Testis (tissue), 3 donors: ENCODE results near the gene H2BK1. TPM values are rescaled to one million over a fixed set of nuclear protein-coding genes. Genes with fewer than 3 reads are reported as not detected.

ENCODE experiments used
- DNase-seq: peaks from one replicate; pipeline ENCODE4 v3.0.0-alpha.2; 2019
- H3K27ac ChIP-seq, 2 donors: fragments of 200-600 bp; sonication (generic); one replicate each; pipeline ENCODE4 v1.5.1; 2019
- H3K27me3 ChIP-seq: fragments of 200-600 bp; sonication (generic); one replicate; pipeline ENCODE4 v1.5.1; 2019
- H3K36me3 ChIP-seq: fragments of 200-600 bp; sonication (generic); one replicate; pipeline ENCODE4 v1.5.1; 2017; ENCODE audit warnings: low read depth; ENCODE audit errors: missing control alignments
- H3K4me1 ChIP-seq: fragments of 200-600 bp; sonication (generic); one replicate; pipeline ENCODE4 v1.5.1; 2019
- H3K4me3 ChIP-seq, 2 donors: fragments of 200-600 bp; sonication (generic); one replicate each; pipeline ENCODE4 v1.5.1; 2017 to 2019
- H3K9me3 ChIP-seq: fragments of 200-600 bp; sonication (generic); one replicate; pipeline ENCODE4 v1.5.1; 2017
- POLR2A ChIP-seq: fragments of 450-650 bp; IDR thresholded peaks from one replicate; pipeline ENCODE4 v1.6.1; 2017; ENCODE audit warnings: antibody characterized with exemption, mild to moderate bottlenecking, moderate library complexity
- WGBS, 2 donors: methylation state at CpG; one replicate each; pipeline ENCODE4 v1.1.5; 2018; 5-methylcytosine and 5-hydroxymethylcytosine counted together
- intact Hi-C: fragments of 100-400 bp; cut with DNase I; formaldehyde crosslinking; loops from one replicate; pipeline ENCODE4 v1.15.1; 2023; ENCODE audit warnings: low total_unique reads
- polyA plus RNA-seq: library from polyadenylated mRNA; stranded (reverse); fragments of 350-450 nt; fragmentation: Illumina TruSeq; extraction: RNeasy Lipid Tissue Mini Kit (QIAGEN cat#74804); gene quantifications from one replicate; pipeline ENCODE4 v1.2.3, GENCODE V29; 2014; ENCODE audit warnings: low read depth, low replicate concordance; ENCODE audit not compliant: insufficient read depth
- total RNA-seq, 2 donors: library from RNA; depleted of rRNA; stranded (reverse); fragments of >200 nt; gene quantifications; one replicate each; pipeline ENCODE4 v1.2.3, GENCODE V29; 2016
- TF ChIP-seq, protein P1 (sequence below), 3 experiments: fragments of 450-650 bp in 2 of 3; fragments of 200-600 bp in 1 of 3; sonication (generic) in 1 of 3; IDR thresholded peaks; one replicate each; pipeline ENCODE4 v1.5.1; 2016 to 2019; ENCODE audit warnings: antibody characterized with exemption in 3 of 3, mild to moderate bottlenecking in 2 of 3, moderate library complexity in 1 of 3

The H2BK1 gene
- total and polyA plus RNA-seq, 3 donors from 2014 or later: not detected

DNA sequence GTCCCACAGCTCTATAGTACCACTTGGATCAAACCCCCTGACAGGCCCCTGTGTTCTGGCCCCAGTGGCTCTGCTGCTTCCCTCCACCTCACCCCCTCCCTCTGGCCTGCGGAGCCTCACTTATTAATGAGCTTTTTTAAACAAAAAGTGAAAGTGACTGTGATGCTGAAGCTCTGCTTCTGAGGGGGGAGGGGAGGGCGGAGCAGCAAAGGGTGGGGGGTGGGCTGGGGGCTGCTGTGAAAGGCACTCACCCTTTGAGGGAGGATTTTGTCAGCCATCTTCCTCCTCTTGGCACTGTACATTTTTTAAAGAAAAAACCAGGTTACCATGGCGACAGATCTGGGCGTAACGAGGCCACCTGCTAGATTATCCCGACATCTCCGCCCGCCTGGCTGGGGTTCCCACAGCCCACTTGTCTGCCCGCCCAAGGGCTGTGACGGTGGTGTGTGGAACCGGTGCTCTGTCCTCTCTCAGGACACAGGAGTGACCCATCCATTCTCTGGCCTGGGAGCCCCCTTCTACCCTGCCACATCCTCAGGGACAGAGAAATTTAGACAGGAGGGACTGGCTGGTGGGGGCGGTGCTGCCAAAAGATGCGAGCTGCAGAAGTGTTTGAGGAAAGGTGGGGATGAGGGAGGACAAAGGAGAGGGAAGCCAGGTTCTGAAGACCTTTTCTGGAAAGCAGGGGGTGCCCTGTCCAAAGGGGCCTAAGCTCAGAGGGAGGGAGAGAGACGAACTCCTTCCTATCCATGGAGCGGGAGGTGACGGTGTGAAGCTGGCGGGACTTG is 33.3 kb upstream of the H2BK1 start:
- Histone ChIP-seq H3K27me3 (no peaks in the 10 kb centered on the region), H3K4me3 (no peak overlapping the region), H3K27ac (no peak overlapping the region), H3K4me1 (peaks cover 28% of the 10 kb centered on the region), H3K36me3 (no peaks in the 10 kb centered on the region), H3K9me3 (no peaks in the 10 kb centered on the region)
- no peak for DNase-seq
- TF ChIP-seq POLR2A: no peak
- TF ChIP-seq, protein P1, sequence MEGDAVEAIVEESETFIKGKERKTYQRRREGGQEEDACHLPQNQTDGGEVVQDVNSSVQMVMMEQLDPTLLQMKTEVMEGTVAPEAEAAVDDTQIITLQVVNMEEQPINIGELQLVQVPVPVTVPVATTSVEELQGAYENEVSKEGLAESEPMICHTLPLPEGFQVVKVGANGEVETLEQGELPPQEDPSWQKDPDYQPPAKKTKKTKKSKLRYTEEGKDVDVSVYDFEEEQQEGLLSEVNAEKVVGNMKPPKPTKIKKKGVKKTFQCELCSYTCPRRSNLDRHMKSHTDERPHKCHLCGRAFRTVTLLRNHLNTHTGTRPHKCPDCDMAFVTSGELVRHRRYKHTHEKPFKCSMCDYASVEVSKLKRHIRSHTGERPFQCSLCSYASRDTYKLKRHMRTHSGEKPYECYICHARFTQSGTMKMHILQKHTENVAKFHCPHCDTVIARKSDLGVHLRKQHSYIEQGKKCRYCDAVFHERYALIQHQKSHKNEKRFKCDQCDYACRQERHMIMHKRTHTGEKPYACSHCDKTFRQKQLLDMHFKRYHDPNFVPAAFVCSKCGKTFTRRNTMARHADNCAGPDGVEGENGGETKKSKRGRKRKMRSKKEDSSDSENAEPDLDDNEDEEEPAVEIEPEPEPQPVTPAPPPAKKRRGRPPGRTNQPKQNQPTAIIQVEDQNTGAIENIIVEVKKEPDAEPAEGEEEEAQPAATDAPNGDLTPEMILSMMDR (IDR thresholded peaks at IDR 0.05): no peak
- 54 to 69% methylated on average over 17 of the region's 17 CpGs for WGBS, 2 donors
- intact Hi-C loops: no loop called here

DNA sequence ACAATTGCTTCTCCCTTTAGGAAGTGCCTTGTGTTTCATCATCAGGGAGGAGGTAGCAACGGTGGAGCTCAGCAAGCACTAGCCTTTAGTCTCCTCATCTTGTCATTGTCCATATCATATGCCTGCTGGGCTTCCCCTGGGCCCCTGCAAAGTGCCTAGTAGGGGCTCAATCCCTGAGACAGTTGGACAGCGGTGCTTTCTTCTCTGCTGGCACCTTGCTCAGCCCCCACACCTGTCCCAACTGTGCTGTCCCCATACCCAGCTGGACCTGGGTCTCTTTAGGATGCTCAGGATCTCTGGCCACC is 32.7 kb upstream of the H2BK1 start:
- H3K4me3 ChIP-seq: no peak overlapping the region
- no peak overlapping the region for H3K27ac ChIP-seq
- 60 to 62% methylated on average over 2 of the region's 2 CpGs for WGBS, 2 donors
- no peaks in the 10 kb centered on the region for H3K36me3 ChIP-seq
- no peak for TF ChIP-seq POLR2A
- TF ChIP-seq, protein P1 (IDR thresholded peaks at IDR 0.05): no peak
- DNase-seq: no peak
- no peaks in the 10 kb centered on the region for H3K27me3 ChIP-seq
- intact Hi-C loops: no loop called here
- no peaks in the 10 kb centered on the region for H3K9me3 ChIP-seq
- peaks cover 28% of the 10 kb centered on the region for H3K4me1 ChIP-seq

DNA sequence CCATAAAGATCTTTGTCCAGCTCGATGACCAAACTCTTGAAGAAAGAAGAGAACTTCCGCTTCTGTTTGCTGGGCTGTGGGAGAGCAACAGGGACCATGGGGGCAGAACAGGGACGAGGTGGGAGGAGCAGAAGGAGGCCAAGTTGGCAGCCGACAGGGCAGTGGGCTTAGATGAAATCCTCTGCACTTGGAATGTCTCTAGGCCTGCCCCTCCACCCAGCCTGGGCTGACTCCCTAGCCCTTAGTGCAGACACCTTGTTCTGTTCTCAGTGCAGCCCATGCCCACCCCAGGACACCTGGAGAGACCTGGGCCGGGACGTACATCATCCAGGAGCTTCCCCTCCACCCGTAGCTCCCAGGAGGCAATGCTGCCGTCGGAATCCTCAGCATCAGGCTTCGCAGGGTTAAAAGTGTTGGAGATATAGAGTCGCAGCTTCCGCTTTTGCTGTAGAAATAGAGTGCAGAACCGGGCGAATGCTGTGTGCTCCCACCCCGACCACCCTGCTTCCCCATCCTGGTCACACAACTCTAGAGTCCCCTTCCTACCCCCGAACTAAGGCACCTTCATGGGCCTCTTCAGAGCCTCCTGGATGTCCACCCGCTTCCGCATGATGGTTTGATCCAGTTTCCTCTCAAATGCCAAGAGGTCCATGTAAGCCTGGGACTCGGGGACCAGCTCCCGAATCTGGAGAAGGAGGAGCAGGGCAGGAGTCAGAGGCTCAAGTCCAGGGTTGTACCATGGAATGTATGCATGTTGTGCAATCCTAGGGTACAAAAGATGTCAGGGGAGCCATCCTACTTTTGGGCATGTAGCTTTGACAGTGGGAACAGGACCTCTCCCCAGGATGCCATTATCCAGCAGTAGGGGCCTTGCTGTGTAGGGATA is 32.1 kb upstream of the H2BK1 start:
- TF ChIP-seq POLR2A: no peak
- TF ChIP-seq, protein P1 (IDR thresholded peaks at IDR 0.05): no peak
- WGBS, 2 donors: 64 to 76% methylated on average over 15 to 19 of the region's 20 CpGs
- no peaks in the 10 kb centered on the region for H3K27me3 ChIP-seq
- no peaks in the 10 kb centered on the region for H3K9me3 ChIP-seq
- peaks cover 27% of the 10 kb centered on the region for H3K4me1 ChIP-seq
- no peak overlapping the region for H3K27ac ChIP-seq
- H3K4me3 ChIP-seq: no peak overlapping the region
- no peak for DNase-seq
- intact Hi-C loops: no loop called here
- no peaks in the 10 kb centered on the region for H3K36me3 ChIP-seq

DNA sequence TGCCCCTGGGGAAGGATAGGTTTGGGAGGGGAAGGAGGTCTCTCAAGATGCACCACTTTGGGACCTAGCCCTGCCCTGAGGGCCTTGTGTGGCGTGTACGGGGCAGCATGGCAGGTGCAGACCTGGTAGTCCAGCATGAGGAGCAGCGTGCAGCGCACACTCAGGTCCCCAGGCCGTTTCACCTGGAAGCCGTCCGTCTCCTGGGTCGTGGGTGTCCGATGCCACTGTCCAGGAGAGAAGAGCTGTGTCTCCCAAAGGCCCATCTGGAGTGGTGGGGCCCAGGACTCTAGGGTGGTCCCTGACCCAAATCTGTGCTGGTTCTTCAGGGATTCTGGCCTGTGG is 31.4 kb upstream of the H2BK1 start:
- no peaks in the 10 kb centered on the region for H3K36me3 ChIP-seq

More for the DNA sequence above, 31.4 kb upstream of the H2BK1 start:
- peaks cover 21% of the 10 kb centered on the region for H3K4me1 ChIP-seq
- H3K9me3 ChIP-seq: no peaks in the 10 kb centered on the region
- TF ChIP-seq, protein P1 (IDR thresholded peaks at IDR 0.05): no peak
- TF ChIP-seq POLR2A: no peak
- no peak overlapping the region for H3K27ac ChIP-seq
- no peaks in the 10 kb centered on the region for H3K27me3 ChIP-seq
- DNase-seq: no peak
- intact Hi-C loops: no loop called here
- WGBS, 2 donors: 85 to 93% methylated on average over 9 of the region's 9 CpGs
- no peak overlapping the region for H3K4me3 ChIP-seq
